ENCODE data around the gene KDM4B.

DNA sequence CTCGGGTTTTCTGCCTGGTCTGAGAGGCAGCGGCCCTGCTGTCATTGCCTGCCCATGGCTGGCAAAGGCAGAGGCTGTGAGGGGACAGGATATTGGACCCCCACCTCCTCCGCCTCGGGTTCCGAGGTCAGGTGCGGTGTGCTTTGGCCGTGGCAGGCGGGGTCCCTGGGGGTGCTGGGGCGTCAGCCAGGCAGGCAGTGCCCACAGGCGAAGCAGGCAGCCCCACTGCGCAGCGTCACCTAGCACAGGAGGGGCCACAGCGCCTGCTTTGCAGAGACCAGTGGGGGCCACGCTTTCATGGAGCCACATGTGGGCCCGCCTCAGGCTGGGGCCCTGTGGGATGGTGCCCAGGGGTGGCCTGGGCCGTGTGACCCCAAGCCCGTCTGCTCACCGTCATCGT is 96.0 kb downstream of the KDM4B start:
- no peak for TF ChIP-seq CTCF (IDR thresholded peaks at IDR 0.05; ENCODE audit: borderline replicate concordance, extremely low read depth, low read length, poor library complexity, severe bottlenecking)
- TF ChIP-seq EZH2 (IDR thresholded peaks at IDR 0.05; ENCODE audit: borderline replicate concordance, low read depth, low read length, severe bottlenecking), result no peak

Data from DND-41 (cell line).